HAP-1 (cell line): ENCODE data around the gene COL26A1.
"Not testable (repeated sequence)": the region's sequence is repeated elsewhere in the genome, so short reads cannot be mapped to it uniquely, and the experiment has no call there.

Experiments
- DNase-seq, 2 experiments: peaks; one replicate each; pipeline ENCODE4 v3.0.0-alpha.2; 2016 to 2020; ENCODE audit warnings: low spot score in 2 of 2
- H3K27me3 ChIP-seq: fragments of 250-450 bp; sonication (Bioruptor Pico); 2 replicates; pipeline ENCODE4 v1.5.1; 2020; ENCODE audit warnings: low read depth, mild to moderate bottlenecking, moderate library complexity
- H3K36me3 ChIP-seq: fragments of 250-450 bp; sonication (Bioruptor Pico); replicated peaks from 2 replicates; pipeline ENCODE4 v1.5.1; 2020; ENCODE audit warnings: mild to moderate bottlenecking
- H3K4me1 ChIP-seq: fragments of 250-450 bp; sonication (Bioruptor Pico); 2 replicates; pipeline ENCODE4 v1.5.1; 2020; ENCODE audit warnings: mild to moderate bottlenecking
- H3K4me3 ChIP-seq: fragments of 250-450 bp; sonication (Bioruptor Pico); 2 replicates; pipeline ENCODE4 v1.5.1; 2020; ENCODE audit warnings: mild to moderate bottlenecking, moderate library complexity
- H3K9me3 ChIP-seq: fragments of 250-450 bp; sonication (Bioruptor Pico); 2 replicates; pipeline ENCODE4 v1.5.1; 2020; ENCODE audit warnings: mild to moderate bottlenecking, moderate library complexity
- in situ Hi-C: fragments of 300-500 bp; cut with MboI; formaldehyde crosslinking; loops from 3 replicates; pipeline ENCODE4 v1.14.3; 2020; ENCODE audit warnings: low sequenced_read_pairs, inconsistent platforms, mixed read lengths

COL26A1 gene

GRCh38 chr7:101362334-101363195, at the start of gene COL26A1:
Gene COL26A1, plus strand, starts transcription at chr7:101362875. Its CDS starts 158 bp downstream, at chr7:101363033.
- Histone ChIP-seq H3K9me3 (no peaks in the 10 kb centered on the region), H3K27me3 (no peaks in the 10 kb centered on the region), H3K4me3 (peak within 1 kb of the TSS; percentile 61), H3K36me3 (no peaks in the 10 kb centered on the region), H3K4me1 (peaks cover 9% of the 10 kb centered on the region)
- peak; percentile 19 to 69 for DNase-seq
- in situ Hi-C loops = no loop called here

GRCh38 chr7:101315336-101315735, 47.3 kb upstream of the COL26A1 start:
- no peak overlapping the region for H3K4me3 ChIP-seq
- peaks cover 3% of the 10 kb centered on the region; the same call in 1 of the 2 replicates for H3K9me3 ChIP-seq
- peak; percentile 44 to 72 for DNase-seq
- H3K27me3 ChIP-seq = no peaks in the 10 kb centered on the region
- in situ Hi-C loops = no loop called here
- no peaks in the 10 kb centered on the region for H3K4me1 ChIP-seq
- H3K36me3 ChIP-seq = peaks cover 12% of the 10 kb centered on the region

- Histone ChIP-seq H3K27me3 (no peaks in the 10 kb centered on the region), H3K36me3 (peaks cover 10% of the 10 kb centered on the region), H3K4me1 (peaks cover 7% of the 10 kb centered on the region; the same call in 1 of the 2 replicates), H3K4me3 (no peak overlapping the region), H3K9me3 (no peaks in the 10 kb centered on the region)
- in situ Hi-C loops = no loop called here
- no peak for DNase-seq
Observed at GRCh38 chr7:101319401-101319800, 43.3 kb upstream of the COL26A1 start.

- no peaks in the 10 kb centered on the region for H3K27me3 ChIP-seq
- peak; percentile 88 to 96 for DNase-seq
- peaks cover 7% of the 10 kb centered on the region; the same call in 1 of the 2 replicates for H3K4me1 ChIP-seq
- in situ Hi-C loops = no loop called here
- no peaks in the 10 kb centered on the region for H3K9me3 ChIP-seq
- peak within 1 kb of the TSS; percentile 84 for H3K4me3 ChIP-seq
- H3K36me3 ChIP-seq = 0 out of 2 replicates have a peak, but pooled peaks cover 3% of the 10 kb centered on the region
Observed at GRCh38 chr7:101321491-101322401, 40.9 kb upstream of the COL26A1 start, which contains the start of gene IFT22. Gene IFT22, minus strand, starts transcription at chr7:101321812. Its CDS starts 103 bp downstream, at chr7:101321709.

- Histone ChIP-seq H3K36me3 (no peaks in the 10 kb centered on the region), H3K9me3 (no peaks in the 10 kb centered on the region), H3K27me3 (no peaks in the 10 kb centered on the region), H3K4me1 (no peaks in the 10 kb centered on the region), H3K4me3 (no peak overlapping the region)
- DNase-seq = no peak
- in situ Hi-C loops = no loop called here
Observed at GRCh38 chr7:101328159-101328558, 34.5 kb upstream of the COL26A1 start.

GRCh38 chr7:101330011-101330484, 32.6 kb upstream of the COL26A1 start:
- in situ Hi-C loops = no loop called here
- no peaks in the 10 kb centered on the region for H3K4me1 ChIP-seq
- no peaks in the 10 kb centered on the region for H3K36me3 ChIP-seq
- no peak for DNase-seq
- no peaks in the 10 kb centered on the region for H3K9me3 ChIP-seq
- no peak overlapping the region for H3K4me3 ChIP-seq
- no peaks in the 10 kb centered on the region for H3K27me3 ChIP-seq

GRCh38 chr7:101332026-101332425, 30.6 kb upstream of the COL26A1 start:
- in situ Hi-C loops = no loop called here
- Histone ChIP-seq H3K4me1 (no peaks in the 10 kb centered on the region), H3K27me3 (no peaks in the 10 kb centered on the region), H3K9me3 (no peaks in the 10 kb centered on the region), H3K36me3 (no peaks in the 10 kb centered on the region), H3K4me3 (no peak overlapping the region)
- no peak for DNase-seq

- H3K4me3 ChIP-seq = no peak overlapping the region
- in situ Hi-C loops = no loop called here
- DNase-seq = no peak
- no peaks in the 10 kb centered on the region for H3K4me1 ChIP-seq
- H3K9me3 ChIP-seq = no peaks in the 10 kb centered on the region
- no peaks in the 10 kb centered on the region for H3K27me3 ChIP-seq
- H3K36me3 ChIP-seq = no peaks in the 10 kb centered on the region
Observed at GRCh38 chr7:101333912-101334311, 28.8 kb upstream of the COL26A1 start.

GRCh38 chr7:101340379-101340778, 22.3 kb upstream of the COL26A1 start:
- Histone ChIP-seq H3K4me3 (no peak overlapping the region), H3K36me3 (no peaks in the 10 kb centered on the region), H3K27me3 (no peaks in the 10 kb centered on the region), H3K4me1 (no peaks in the 10 kb centered on the region), H3K9me3 (no peaks in the 10 kb centered on the region)
- in situ Hi-C loops = no loop called here
- no peak for DNase-seq

- DNase-seq = no peak
- H3K4me1 ChIP-seq = no peaks in the 10 kb centered on the region
- H3K4me3 ChIP-seq = no peak overlapping the region
- no peaks in the 10 kb centered on the region for H3K27me3 ChIP-seq
- in situ Hi-C loops = no loop called here
- no peaks in the 10 kb centered on the region for H3K36me3 ChIP-seq
- H3K9me3 ChIP-seq = no peaks in the 10 kb centered on the region
Observed at GRCh38 chr7:101342892-101343291, 19.8 kb upstream of the COL26A1 start.

GRCh38 chr7:101347477-101347876, 15.2 kb upstream of the COL26A1 start:
- Histone ChIP-seq H3K27me3 (no peaks in the 10 kb centered on the region), H3K4me3 (no peak overlapping the region), H3K36me3 (no peaks in the 10 kb centered on the region), H3K4me1 (no peaks in the 10 kb centered on the region), H3K9me3 (no peaks in the 10 kb centered on the region)
- in situ Hi-C loops = no loop called here
- no peak for DNase-seq

- DNase-seq, H3K4me3 ChIP-seq, in situ Hi-C loops, H3K9me3 ChIP-seq, H3K36me3 ChIP-seq, H3K27me3 ChIP-seq, H3K4me1 ChIP-seq: not testable (repeated sequence)
Observed at GRCh38 chr7:101348456-101349067, 14.1 kb upstream of the COL26A1 start.

GRCh38 chr7:101349300-101349699, 13.4 kb upstream of the COL26A1 start:
- in situ Hi-C loops, H3K9me3 ChIP-seq, DNase-seq, H3K27me3 ChIP-seq, H3K36me3 ChIP-seq, H3K4me3 ChIP-seq, H3K4me1 ChIP-seq: not testable (repeated sequence)
